ENCODE data around the gene CCDC188.

CCDC188 gene

GRCh38 chr22:20179455-20180244 lies 28.8 kb upstream of the CCDC188 start:
- Histone ChIP-seq H3K27me3 (ENCODE audit: insufficient read depth, poor library complexity, severe bottlenecking) (no peaks in the 10 kb centered on the region), H3K4me3 (replicated peaks; ENCODE audit: insufficient read depth, low read length) (no peak overlapping the region), H3K27ac (replicated peaks) (no peak overlapping the region)
- no peak for DNase-seq (ENCODE audit: low read depth in 1 of 2, low spot score in 1 of 2)
- TF ChIP-seq GABPA (IDR thresholded peaks at IDR 0.05; ENCODE audit: low read depth), result no peak
- TF ChIP-seq CTCF (IDR thresholded peaks at IDR 0.05; ENCODE audit: insufficient read depth, low read length), result no peak
- no peak for TF ChIP-seq SPI1 (IDR thresholded peaks at IDR 0.05; ENCODE audit: borderline replicate concordance, low read depth)
- TF ChIP-seq POLR2AphosphoS5 (IDR thresholded peaks at IDR 0.05; ENCODE audit: low read depth), result no peak

GRCh38 chr22:20178915-20179227 lies 28.0 kb upstream of the CCDC188 start:
- TF ChIP-seq GABPA (IDR thresholded peaks at IDR 0.05; ENCODE audit: low read depth), result no peak
- no peak for TF ChIP-seq CTCF (IDR thresholded peaks at IDR 0.05; ENCODE audit: insufficient read depth, low read length)
- TF ChIP-seq POLR2AphosphoS5 (IDR thresholded peaks at IDR 0.05; ENCODE audit: low read depth), result no peak
- TF ChIP-seq SPI1 (IDR thresholded peaks at IDR 0.05; ENCODE audit: borderline replicate concordance, low read depth), result no peak
- TF ChIP-seq REST (IDR thresholded peaks at IDR 0.05; ENCODE audit: insufficient replicate concordance, low read depth), result no peak

GRCh38 chr22:20178075-20178914 lies 27.4 kb upstream of the CCDC188 start:
- Histone ChIP-seq H3K4me3 (replicated peaks; ENCODE audit: insufficient read depth, low read length) (no peak overlapping the region), H3K27me3 (ENCODE audit: insufficient read depth, poor library complexity, severe bottlenecking) (no peaks in the 10 kb centered on the region), H3K27ac (replicated peaks) (no peak overlapping the region)
- DNase-seq (ENCODE audit: low read depth in 1 of 2, low spot score in 1 of 2), result no peak
- TF ChIP-seq SPI1 (IDR thresholded peaks at IDR 0.05; ENCODE audit: borderline replicate concordance, low read depth), result no peak
- TF ChIP-seq REST (IDR thresholded peaks at IDR 0.05; ENCODE audit: insufficient replicate concordance, low read depth), result no peak
- no peak for TF ChIP-seq CTCF (IDR thresholded peaks at IDR 0.05; ENCODE audit: insufficient read depth, low read length)
- TF ChIP-seq POLR2AphosphoS5 (IDR thresholded peaks at IDR 0.05; ENCODE audit: low read depth), result no peak
- TF ChIP-seq GABPA (IDR thresholded peaks at IDR 0.05; ENCODE audit: low read depth), result no peak

More at GRCh38 chr22:20178915-20179227, 28.0 kb upstream of the CCDC188 start:
- DNase-seq (ENCODE audit: low read depth in 1 of 2, low spot score in 1 of 2), result no peak
- no peaks in the 10 kb centered on the region for H3K27me3 ChIP-seq (ENCODE audit: insufficient read depth, poor library complexity, severe bottlenecking)
- H3K27ac ChIP-seq (replicated peaks), result no peak overlapping the region
- no peak overlapping the region for H3K4me3 ChIP-seq (replicated peaks; ENCODE audit: insufficient read depth, low read length)
